HCT116 (cell line): ENCODE results near the gene CA4. TPM values are rescaled to one million over a fixed set of nuclear protein-coding genes. Genes with fewer than 3 reads are reported as not detected.

Experiments used
- ATAC-seq: fragments of 200-7000 bp; cut with Tn5 transposase; 2 replicates; pipeline ENCODE4 v1.9.1; 2020; ENCODE audit warnings: mild to moderate bottlenecking, moderate library complexity
- BruUV-seq: library from RNA; stranded (reverse); fragments of 400-500 nt; replicated peaks from 2 replicates; lab custom pipeline; 2021; lab: Mats Ljungman, UMichigan
- CTCF ChIA-PET: fragments of 300-600 bp; sonication (Branson Sonifier 250); formaldehyde crosslinking; loops from one replicate; lab custom pipeline; 2021; ENCODE audit warnings: antibody characterized with exemption; lab: Charles Lee
- POLR2A ChIA-PET: fragments of 300-600, 350-600 bp; sonication (Branson Sonifier 250); formaldehyde crosslinking; loops from one replicate; lab custom pipeline; 2021; ENCODE audit warnings: antibody characterized with exemption; lab: Charles Lee
- RAD21 ChIA-PET, 2 experiments: fragments of 300-600 bp; sonication (Branson Sonifier 250); formaldehyde crosslinking; loops; one replicate each; lab custom pipeline; 2023; ENCODE audit warnings: low total read pairs in 2 of 2; ENCODE audit not compliant: uncharacterized antibody in 2 of 2, unreplicated experiment in 2 of 2, low non-redundant PET in 1 of 2; lab: Charles Lee
- DNase-seq: peaks from one replicate; pipeline ENCODE4 v3.0.0-alpha.2; 2010; ENCODE audit warnings: low read depth, low spot score
- H2AFZ ChIP-seq: fragments of 200-600 bp; shearing (Covaris generic), sonication (generic); 2 replicates; pipeline ENCODE4 v1.6.1; 2017; ENCODE audit warnings: low read depth, mixed run types, mixed read lengths, antibody characterized with exemption, low read length; ENCODE audit not compliant: poor library complexity, severe bottlenecking
- H3K27ac ChIP-seq: 2 replicates; pipeline ENCODE4 v1.5.1; 2012; ENCODE audit warnings: low read depth, low read length
- H3K27me3 ChIP-seq: fragments of 200-600 bp; sonication (generic); 2 replicates; pipeline ENCODE4 v1.6.1; 2016; ENCODE audit warnings: mixed run types, low read length, mixed read lengths; ENCODE audit not compliant: insufficient read depth
- H3K36me3 ChIP-seq, 2 experiments: fragments of 200-500 bp in 1 of 2; fragments of 200-600 bp in 1 of 2; sonication (Bioruptor generic) in 1 of 2; sonication (generic) in 1 of 2; 2 replicates each; pipeline versions ENCODE4 v1.5.1 to v1.6.1; 2014 to 2016; ENCODE audit warnings: low read length in 2 of 2, inconsistent platforms in 1 of 2, mixed read lengths in 1 of 2, mixed run types in 1 of 2; ENCODE audit not compliant: insufficient read depth in 2 of 2, control insufficient read depth in 1 of 2
- H3K4me1 ChIP-seq, 2 experiments: fragments of 200-600 bp in 1 of 2; sonication (generic) in 1 of 2; 2 replicates each; pipeline versions ENCODE4 v1.5.1 to v1.6.1; 2012 to 2017; ENCODE audit warnings: low read length in 2 of 2, inconsistent platforms in 1 of 2, mild to moderate bottlenecking in 1 of 2, mixed read lengths in 1 of 2, mixed run types in 1 of 2, moderate library complexity in 1 of 2; ENCODE audit not compliant: insufficient read depth in 2 of 2, control insufficient read depth in 1 of 2
- H3K4me2 ChIP-seq: fragments of 200-600 bp; sonication (generic); 2 replicates; pipeline ENCODE4 v1.6.1; 2017; ENCODE audit warnings: mixed run types, low read length, mixed read lengths
- H3K4me3 ChIP-seq, 2 experiments: fragments of 200-600 bp in 1 of 2; sonication (generic) in 1 of 2; replicated peaks in 1 of 2; 2 replicates each; pipeline ENCODE4 v1.5.1; 2011 to 2016; ENCODE audit warnings: low read length in 2 of 2, control low read depth in 1 of 2, low read depth in 1 of 2, mild to moderate bottlenecking in 1 of 2, mixed read lengths in 1 of 2, mixed run types in 1 of 2
- H3K79me2 ChIP-seq: fragments of 200-600 bp; sonication (generic); 2 replicates; pipeline ENCODE4 v1.6.1; 2017; ENCODE audit warnings: mild to moderate bottlenecking, mixed run types, low read length, moderate library complexity, mixed read lengths; ENCODE audit not compliant: insufficient read depth
- H3K9ac ChIP-seq: fragments of 200-600 bp; sonication (generic); 2 replicates; pipeline ENCODE4 v1.6.1; 2016; ENCODE audit warnings: low read length, mixed read lengths
- H3K9me2 ChIP-seq: fragments of 200-600 bp; sonication (generic), shearing (Covaris generic); 2 replicates; pipeline ENCODE4 v1.6.1; 2017; ENCODE audit warnings: mixed run types, mild to moderate bottlenecking, moderate library complexity; ENCODE audit not compliant: insufficient read depth
- H3K9me3 ChIP-seq, 2 experiments: fragments of 200-500 bp in 1 of 2; fragments of 200-600 bp in 1 of 2; sonication (Bioruptor generic) in 1 of 2; sonication (generic) in 1 of 2; 2 replicates each; pipeline ENCODE4 v1.6.1; 2014 to 2017; ENCODE audit warnings: low read length in 2 of 2, mixed read lengths in 2 of 2, inconsistent platforms in 1 of 2, low read depth in 1 of 2, mild to moderate bottlenecking in 1 of 2, mixed run types in 1 of 2, moderate library complexity in 1 of 2; ENCODE audit not compliant: control insufficient read depth in 1 of 2, insufficient read depth in 1 of 2
- H4K20me1 ChIP-seq: fragments of 200-600 bp; sonication (generic), shearing (Covaris generic); 2 replicates; pipeline ENCODE4 v1.6.1; 2017; ENCODE audit warnings: mixed run types, mild to moderate bottlenecking, moderate library complexity; ENCODE audit not compliant: insufficient read depth
- CTCF ChIP-seq, 3 experiments: fragments of 200-600 bp in 1 of 3; sonication (generic) in 1 of 3; IDR thresholded peaks in 2 of 3; conservative IDR thresholded peaks in 1 of 3; 2 replicates each; pipeline ENCODE4 v1.5.1; 2012 to 2017; ENCODE audit warnings: low read depth in 2 of 3, low read length in 2 of 3, antibody characterized with exemption in 1 of 3, borderline replicate concordance in 1 of 3, control low read depth in 1 of 3, mild to moderate bottlenecking in 1 of 3, mixed read lengths in 1 of 3, mixed run types in 1 of 3, moderate library complexity in 1 of 3; ENCODE audit not compliant: insufficient read depth in 1 of 3
- EGR1 ChIP-seq: IDR thresholded peaks from 2 replicates; pipeline ENCODE4 v1.6.1; 2012; ENCODE audit warnings: low read depth
- EZH2phosphoT487 ChIP-seq: fragments of 200-600 bp; IDR thresholded peaks from 2 replicates; pipeline ENCODE4 v1.6.1; 2018; ENCODE audit warnings: antibody characterized with exemption, borderline replicate concordance
- MAX ChIP-seq: IDR thresholded peaks from 2 replicates; pipeline ENCODE4 v1.6.1; 2012
- POLR2A ChIP-seq: IDR thresholded peaks from 2 replicates; pipeline ENCODE4 v1.7.0; 2011; ENCODE audit warnings: borderline replicate concordance; ENCODE audit not compliant: insufficient read depth, insufficient read length; ENCODE audit errors: extremely low read depth
- RAD21 ChIP-seq: IDR thresholded peaks from 2 replicates; pipeline ENCODE4 v1.6.1; 2012; ENCODE audit warnings: low read depth, mild to moderate bottlenecking
- REST ChIP-seq: IDR thresholded peaks from 2 replicates; pipeline ENCODE4 v1.6.1; 2012; ENCODE audit warnings: low read depth
- SIN3A ChIP-seq: IDR thresholded peaks from 2 replicates; pipeline ENCODE4 v1.6.1; 2012; ENCODE audit warnings: low read depth
- SRF ChIP-seq: IDR thresholded peaks from 2 replicates; pipeline ENCODE4 v1.6.1; 2012; ENCODE audit warnings: low read depth
- TCF7L2 ChIP-seq: IDR thresholded peaks from 2 replicates; pipeline ENCODE4 v1.7.0; 2011; ENCODE audit warnings: borderline replicate concordance, inconsistent platforms; ENCODE audit not compliant: insufficient read depth, insufficient read length; ENCODE audit errors: extremely low read depth
- ZFX ChIP-seq: fragments of 450-650 bp; IDR thresholded peaks from 2 replicates; pipeline ENCODE4 v1.6.1; 2017
- ZNF274 ChIP-seq: fragments of 200-500 bp; sonication (Bioruptor generic); IDR thresholded peaks from 2 replicates; pipeline ENCODE4 v1.6.1; 2014; ENCODE audit warnings: mild to moderate bottlenecking, low read depth, low read length, inconsistent platforms
- intact Hi-C: fragments of 100-400 bp; cut with micrococcal nuclease; formaldehyde crosslinking; loops from 2 replicates; pipeline ENCODE4 v1.10.0; 2022
- total RNA-seq: library from RNA; stranded (reverse); gene quantifications from one replicate; pipeline ENCODE4 v1.2.1, GENCODE V29; 2021; ENCODE audit not compliant: unreplicated experiment
- TF ChIP-seq, protein P1 (sequence below): IDR thresholded peaks from 2 replicates; pipeline ENCODE4 v1.6.1; 2012

CA4 gene
- total RNA-seq, 1 experiment from 2014 or later, result 0.20 TPM

DNA sequence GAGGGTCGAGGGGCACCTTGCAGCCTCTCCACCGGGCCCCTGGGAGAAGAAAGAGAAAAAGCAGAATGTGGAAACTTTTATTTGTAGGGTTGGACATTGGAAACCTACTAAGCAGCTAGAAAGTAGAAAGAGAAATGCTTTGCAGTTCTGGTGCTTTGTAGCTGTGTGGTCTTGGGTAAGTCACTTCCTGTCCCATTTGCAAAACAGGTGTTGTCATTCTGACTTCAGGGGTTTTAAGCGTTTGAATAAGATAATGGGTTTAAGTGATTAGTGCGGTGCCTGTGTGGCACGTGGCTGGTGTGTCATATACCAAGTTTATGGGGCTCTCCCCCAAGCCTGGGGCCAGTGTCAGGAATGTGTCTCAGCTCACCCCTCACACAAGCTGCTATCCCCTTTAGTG lies 1.6 kb downstream of the CA4 start:
- TF ChIP-seq ZFX (no peak), TCF7L2 (no peak), SRF (no peak), SIN3A (no peak), POLR2A (no peak), EZH2phosphoT487 (no peak), MAX (no peak), RAD21 (no peak), CTCF (IDR thresholded peaks at IDR 0.05 in 2 of 3, conservative IDR thresholded peaks at IDR 0.05 in 1 of 3; ENCODE audit: borderline replicate concordance in 1 of 3, insufficient read depth in 1 of 3, low read depth in 2 of 3, low read length in 2 of 3) (no peak), EGR1 (no peak), REST (no peak), ZNF274 (no peak)
- TF ChIP-seq, protein P1, sequence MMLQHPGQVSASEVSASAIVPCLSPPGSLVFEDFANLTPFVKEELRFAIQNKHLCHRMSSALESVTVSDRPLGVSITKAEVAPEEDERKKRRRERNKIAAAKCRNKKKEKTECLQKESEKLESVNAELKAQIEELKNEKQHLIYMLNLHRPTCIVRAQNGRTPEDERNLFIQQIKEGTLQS, result no peak
- no peaks in the 10 kb centered on the region for H3K4me1 ChIP-seq
- no peak overlapping the region for H3K9ac ChIP-seq
- POLR2A ChIA-PET, result interaction anchor here (1.2 kb wide), 1 partner anchor 10 kb away, joined by 3 read pairs; no protein-coding TSS in a partner anchor
- no peaks in the 10 kb centered on the region for H3K9me2 ChIP-seq
- no peak overlapping the region for H3K27ac ChIP-seq
- ATAC-seq, result no peak
- H3K36me3 ChIP-seq, result no peaks in the 10 kb centered on the region
- H3K79me2 ChIP-seq, result no peaks in the 10 kb centered on the region
- no peak overlapping the region for H2AFZ ChIP-seq
- H3K4me2 ChIP-seq, result no peak overlapping the region
- H3K4me3 ChIP-seq, result no peak overlapping the region
- intact Hi-C loops, result no loop called here
- no TSS peak for BruUV-seq
- RAD21 ChIA-PET, result no interaction called here
- H4K20me1 ChIP-seq, result no peaks in the 10 kb centered on the region
- no peaks in the 10 kb centered on the region for H3K27me3 ChIP-seq
- no peak for DNase-seq
- CTCF ChIA-PET, result no interaction called here
- no peaks in the 10 kb centered on the region for H3K9me3 ChIP-seq
